ENCODE measurements around the gene EFCAB9. TPM values are rescaled to one million over a fixed set of nuclear protein-coding genes. Genes with fewer than 3 reads are reported as not detected.

The EFCAB9 gene
- total RNA-seq (2022; extraction: Qiagen RNA extraction; ENCODE audit: low read depth) = not detected in 5 replicates

GRCh38 chr5:172193872-172194271, at the start of gene EFCAB9:
TSS of gene EFCAB9 (plus strand) at chr5:172194172. CDS start at chr5:172194173, 1 bp downstream.

DNA sequence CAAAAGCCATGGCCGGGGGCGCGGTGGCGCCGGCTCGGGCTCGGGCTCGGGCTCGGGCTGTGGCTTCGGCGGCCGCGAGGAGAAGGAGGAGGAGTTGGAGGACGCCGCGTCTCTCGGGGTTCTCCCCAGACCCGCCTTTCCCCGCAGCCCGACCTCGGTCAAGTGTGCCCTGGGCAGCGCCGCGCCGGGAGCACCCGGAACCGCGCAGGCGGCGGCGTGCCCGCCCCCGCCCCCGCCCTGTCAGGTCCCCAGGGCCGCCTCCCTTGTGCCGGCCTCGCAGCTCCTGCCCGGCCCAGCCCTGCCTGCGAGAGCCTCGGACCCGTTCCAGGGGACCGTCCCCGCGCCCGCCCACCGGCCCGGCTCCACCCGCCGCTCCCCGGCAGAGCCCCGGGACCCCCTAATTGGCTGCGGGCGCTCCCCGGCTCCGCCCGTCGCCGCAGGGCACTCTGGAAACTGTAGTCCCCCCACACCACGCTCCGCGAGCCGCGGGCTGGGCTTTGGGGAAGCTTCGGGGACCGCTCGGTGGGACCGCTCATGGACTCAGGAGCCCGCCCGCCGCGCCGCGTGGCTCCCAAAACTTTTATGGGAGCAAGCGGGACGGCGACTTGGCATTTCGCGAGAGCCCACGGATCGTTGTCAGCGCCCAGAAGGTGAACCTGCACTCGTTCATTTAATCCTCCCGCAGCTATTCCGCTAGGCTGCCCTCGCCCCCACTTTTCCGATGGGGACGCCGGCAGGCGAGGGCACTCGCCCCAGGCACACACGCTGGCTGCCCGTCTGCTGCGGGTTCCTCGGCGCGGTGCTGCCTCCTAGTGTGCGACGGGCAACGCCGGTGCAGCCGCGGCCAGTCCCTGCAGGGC, 5.7 kb upstream of the EFCAB9 start, which contains the start of gene STK10:
STK10 (minus strand) TSS at position 192 of the 860 bp plus-strand sequence; CDS start at position 10, 182 bp downstream.

Other genes starting within 250 kb of the EFCAB9 start
- gene FBXW11, start 187.5 kb upstream of the EFCAB9 start, total RNA-seq (2022; extraction: Qiagen RNA extraction; ENCODE audit: low read depth) = 29.5 to 43.6 TPM (median 39.7 TPM) in 5 replicates
- 20.8 to 24.8 TPM (median 22.1 TPM) in 5 replicates for gene STK10, start 5.9 kb upstream of the EFCAB9 start, total RNA-seq (2022; extraction: Qiagen RNA extraction; ENCODE audit: low read depth)
- gene UBTD2, start 89.6 kb downstream of the EFCAB9 start, total RNA-seq (2022; extraction: Qiagen RNA extraction; ENCODE audit: low read depth) = 12.1 to 16.1 TPM (median 15.2 TPM) in 5 replicates

Data from A549 treated with GW870086 at 1 μM for 4 hours (cell line).